GM12865 (cell line): ENCODE data around the gene ARL6IP4.

Source experiments
- DNase-seq: peaks from one replicate; pipeline ENCODE4 v3.0.0; 2010; ENCODE audit warnings: low read depth
- H3K4me3 ChIP-seq: 2 replicates; pipeline ENCODE4 v1.5.1; 2011; ENCODE audit warnings: mild to moderate bottlenecking, low read depth, low read length, control low read depth
- TF ChIP-seq, protein P1 (sequence below): IDR thresholded peaks from 2 replicates; pipeline ENCODE4 v1.5.1; 2011; ENCODE audit warnings: low read length, control low read depth, low read depth, inconsistent platforms; ENCODE audit not compliant: insufficient read depth; ENCODE audit errors: missing control alignments

ARL6IP4 gene

DNA sequence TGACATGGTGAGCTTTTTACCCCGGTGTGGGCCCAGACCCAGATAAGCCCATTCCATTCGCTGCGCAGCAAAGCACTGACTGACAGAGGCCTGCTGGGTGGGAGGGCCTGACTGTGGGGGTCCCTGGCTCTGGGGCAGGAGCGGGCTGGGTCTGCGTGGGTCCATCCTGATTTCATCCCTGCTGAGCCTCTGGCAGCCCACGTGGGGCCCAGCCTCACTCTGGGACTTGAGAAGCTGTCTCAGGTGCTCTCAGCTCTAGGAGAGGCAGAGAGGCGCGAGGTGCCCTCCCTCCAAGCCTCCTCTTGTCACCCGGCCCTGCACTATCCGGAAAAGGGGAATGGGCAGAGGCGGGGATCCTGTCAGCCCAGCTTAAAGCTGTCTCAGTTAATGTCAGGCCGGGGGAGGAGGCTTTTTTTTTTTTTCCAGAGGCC lies 15.1 kb upstream of the ARL6IP4 start:
- H3K4me3 ChIP-seq: no peak overlapping the region
- DNase-seq: no peak

DNA sequence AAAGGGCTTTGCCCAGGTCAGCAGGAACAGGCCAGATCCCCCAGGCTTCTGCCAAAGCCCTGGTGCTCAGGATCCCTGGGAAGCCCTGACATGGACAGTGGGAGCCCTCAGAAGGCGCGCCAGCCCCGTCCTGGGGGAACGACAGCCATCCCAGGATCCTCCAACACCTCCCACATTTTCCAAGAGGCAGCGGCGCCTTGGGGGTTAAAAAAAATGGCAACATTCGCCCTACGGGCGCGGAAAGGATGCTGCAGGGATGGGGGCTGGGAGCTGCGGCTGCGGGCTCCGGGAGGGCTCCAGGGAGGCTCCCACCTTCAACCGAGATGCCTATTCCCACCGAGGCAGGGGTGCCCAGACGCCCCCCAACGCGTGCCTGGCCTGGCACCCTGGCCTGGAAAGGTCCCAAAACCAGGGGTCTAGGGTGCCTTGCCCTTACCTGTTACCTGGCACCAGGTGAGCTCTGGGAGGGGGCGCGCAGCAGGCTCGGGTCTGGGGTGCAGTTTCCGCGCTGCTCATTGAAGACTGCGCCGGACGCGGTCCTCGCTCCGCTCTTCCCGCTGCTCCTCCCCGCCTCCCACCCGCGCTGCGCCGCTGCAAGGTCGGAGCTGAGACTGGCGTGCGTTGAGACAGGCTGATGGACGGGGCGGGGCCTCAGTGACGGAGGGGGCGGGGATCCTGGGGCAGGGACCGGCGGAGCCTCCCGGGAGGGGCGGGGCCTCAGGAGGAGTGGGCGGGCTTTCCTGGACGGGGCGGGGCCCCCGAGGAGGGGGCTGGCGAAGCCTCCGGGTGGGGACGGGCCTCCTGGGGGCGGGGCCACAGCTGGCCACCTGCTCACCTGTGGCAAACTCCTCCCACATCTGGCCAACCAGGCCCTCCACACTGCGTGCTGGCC lies 14.4 kb upstream of the ARL6IP4 start, which contains the start of gene ABCB9:
Gene ABCB9 (minus strand): TSS at position 613 of the 892 bp plus-strand sequence. CDS start 6,228 bp downstream, outside the sequence.
- TF ChIP-seq, protein P1, sequence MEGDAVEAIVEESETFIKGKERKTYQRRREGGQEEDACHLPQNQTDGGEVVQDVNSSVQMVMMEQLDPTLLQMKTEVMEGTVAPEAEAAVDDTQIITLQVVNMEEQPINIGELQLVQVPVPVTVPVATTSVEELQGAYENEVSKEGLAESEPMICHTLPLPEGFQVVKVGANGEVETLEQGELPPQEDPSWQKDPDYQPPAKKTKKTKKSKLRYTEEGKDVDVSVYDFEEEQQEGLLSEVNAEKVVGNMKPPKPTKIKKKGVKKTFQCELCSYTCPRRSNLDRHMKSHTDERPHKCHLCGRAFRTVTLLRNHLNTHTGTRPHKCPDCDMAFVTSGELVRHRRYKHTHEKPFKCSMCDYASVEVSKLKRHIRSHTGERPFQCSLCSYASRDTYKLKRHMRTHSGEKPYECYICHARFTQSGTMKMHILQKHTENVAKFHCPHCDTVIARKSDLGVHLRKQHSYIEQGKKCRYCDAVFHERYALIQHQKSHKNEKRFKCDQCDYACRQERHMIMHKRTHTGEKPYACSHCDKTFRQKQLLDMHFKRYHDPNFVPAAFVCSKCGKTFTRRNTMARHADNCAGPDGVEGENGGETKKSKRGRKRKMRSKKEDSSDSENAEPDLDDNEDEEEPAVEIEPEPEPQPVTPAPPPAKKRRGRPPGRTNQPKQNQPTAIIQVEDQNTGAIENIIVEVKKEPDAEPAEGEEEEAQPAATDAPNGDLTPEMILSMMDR: no peak
- peak within 1 kb of the TSS; percentile 22 for H3K4me3 ChIP-seq
- DNase-seq: peak; percentile 91

More for the DNA sequence above, 15.1 kb upstream of the ARL6IP4 start:
- TF ChIP-seq, protein P1: no peak

DNA sequence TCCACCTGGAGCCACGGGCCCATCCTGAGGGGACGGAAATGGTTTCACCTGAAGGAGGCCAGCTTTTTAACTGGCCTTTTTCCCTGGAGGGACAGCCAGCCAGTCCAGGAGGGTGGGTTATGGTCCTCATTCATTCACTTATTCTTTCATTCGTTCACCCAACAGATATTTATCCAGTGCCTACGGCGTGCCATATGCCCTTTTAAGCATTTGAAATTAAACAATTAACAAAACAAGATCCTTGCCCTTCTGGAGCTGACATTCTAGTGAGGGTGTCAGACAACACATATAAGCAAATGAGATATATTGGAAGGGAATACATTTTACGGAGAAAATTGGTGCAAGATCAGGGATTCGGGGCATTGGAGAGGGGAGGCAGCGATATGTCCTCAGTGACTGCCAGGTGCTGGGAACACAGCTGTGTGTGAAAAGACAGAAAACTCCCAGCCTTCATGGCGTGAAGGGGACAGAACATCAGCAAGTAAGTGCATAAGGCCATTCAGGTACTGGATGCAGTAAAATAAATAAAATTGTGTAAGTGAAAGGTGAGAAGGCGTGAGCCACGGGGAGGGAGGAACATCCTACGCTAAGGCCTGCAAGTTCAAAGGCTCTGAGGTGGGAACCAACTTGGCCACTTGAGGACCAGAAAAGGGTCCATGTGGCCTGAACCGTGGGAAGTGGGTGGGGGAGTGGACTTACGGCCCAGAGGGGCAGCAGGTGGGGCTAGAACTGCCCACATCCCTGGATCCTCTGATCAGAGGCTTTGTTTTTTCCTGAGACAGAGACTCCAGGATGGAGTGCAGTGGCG lies 13.5 kb upstream of the ARL6IP4 start:
- TF ChIP-seq, protein P1: no peak
- DNase-seq: no peak
- no peak overlapping the region for H3K4me3 ChIP-seq

DNA sequence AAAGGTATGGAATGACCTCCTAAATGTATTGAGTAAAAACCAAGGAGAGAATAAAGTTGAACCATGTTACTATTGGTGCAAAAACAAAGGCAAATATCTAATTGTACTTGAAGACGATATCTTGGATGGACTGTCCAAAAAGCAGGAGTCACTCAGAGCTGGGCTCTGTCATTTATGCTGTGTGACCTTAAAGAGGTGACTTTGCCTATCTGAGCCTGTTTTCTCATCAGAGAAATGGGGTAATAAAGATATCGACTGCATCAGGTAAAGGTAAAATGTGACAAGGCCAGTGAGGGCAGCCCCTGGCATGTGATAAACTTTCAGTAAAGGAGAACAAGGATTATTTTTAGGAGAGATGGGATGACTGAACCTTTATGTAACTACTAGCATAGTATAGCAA lies 12.4 kb upstream of the ARL6IP4 start:
- TF ChIP-seq, protein P1: no peak
- H3K4me3 ChIP-seq: no peak overlapping the region
- no peak for DNase-seq

DNA sequence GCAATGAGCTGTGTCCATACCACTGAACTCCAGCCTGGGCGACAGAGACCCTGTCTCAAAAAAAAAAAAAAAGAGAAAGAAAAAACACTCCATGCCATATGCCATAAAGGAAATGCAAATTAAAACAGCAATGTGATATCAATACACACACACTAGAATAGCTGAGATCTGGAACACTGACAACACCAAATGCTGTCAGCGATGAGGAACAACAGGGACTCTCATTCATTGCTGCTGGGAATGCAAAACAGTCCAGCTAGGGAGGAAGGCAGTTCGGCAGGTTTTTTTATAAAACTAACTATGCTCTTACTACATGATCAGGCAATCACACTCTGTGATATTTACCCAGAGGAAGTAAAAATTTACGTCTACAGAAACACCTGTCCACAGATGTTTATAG lies 10.8 kb upstream of the ARL6IP4 start:
- no peak overlapping the region for H3K4me3 ChIP-seq
- no peak for DNase-seq
- TF ChIP-seq, protein P1: no peak

DNA sequence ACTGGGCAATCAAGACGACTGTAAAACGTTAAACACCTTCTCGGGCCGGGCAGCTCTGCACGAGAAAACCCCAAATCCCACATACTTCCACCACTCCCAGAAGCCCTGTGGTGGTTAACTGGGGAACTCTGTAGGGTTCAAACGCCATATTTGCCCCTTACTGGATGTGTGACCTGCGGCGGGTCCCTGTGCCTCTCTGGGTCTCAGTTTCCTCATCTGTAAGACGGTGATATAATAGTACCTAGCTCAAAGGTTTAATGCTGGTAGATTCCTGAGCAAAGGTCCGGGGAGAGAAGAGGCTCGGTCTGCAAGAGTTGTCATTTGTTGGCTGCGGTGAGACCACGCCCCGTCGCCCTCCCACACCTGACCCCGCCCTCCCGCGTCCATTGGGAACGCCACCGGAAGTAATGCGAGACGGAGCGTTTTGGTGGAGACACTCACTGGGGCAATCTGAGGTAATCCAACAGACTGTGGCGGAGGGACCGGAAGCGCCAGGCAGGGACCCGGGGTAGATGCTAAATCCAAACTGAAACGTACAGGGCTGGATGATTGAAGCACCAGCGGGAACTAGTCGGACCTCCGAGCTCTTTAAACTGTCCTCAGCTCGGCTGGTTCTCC lies 6.1 kb upstream of the ARL6IP4 start:
- H3K4me3 ChIP-seq: peak overlapping the region; percentile 99
- DNase-seq: peak; percentile 99
- TF ChIP-seq, protein P1: no peak
